Measurements from ENCODE around the gene VEZT.
A peak's percentile ranks its signal among the peaks of the same experiment; 100 is the strongest.

The VEZT gene

DNA sequence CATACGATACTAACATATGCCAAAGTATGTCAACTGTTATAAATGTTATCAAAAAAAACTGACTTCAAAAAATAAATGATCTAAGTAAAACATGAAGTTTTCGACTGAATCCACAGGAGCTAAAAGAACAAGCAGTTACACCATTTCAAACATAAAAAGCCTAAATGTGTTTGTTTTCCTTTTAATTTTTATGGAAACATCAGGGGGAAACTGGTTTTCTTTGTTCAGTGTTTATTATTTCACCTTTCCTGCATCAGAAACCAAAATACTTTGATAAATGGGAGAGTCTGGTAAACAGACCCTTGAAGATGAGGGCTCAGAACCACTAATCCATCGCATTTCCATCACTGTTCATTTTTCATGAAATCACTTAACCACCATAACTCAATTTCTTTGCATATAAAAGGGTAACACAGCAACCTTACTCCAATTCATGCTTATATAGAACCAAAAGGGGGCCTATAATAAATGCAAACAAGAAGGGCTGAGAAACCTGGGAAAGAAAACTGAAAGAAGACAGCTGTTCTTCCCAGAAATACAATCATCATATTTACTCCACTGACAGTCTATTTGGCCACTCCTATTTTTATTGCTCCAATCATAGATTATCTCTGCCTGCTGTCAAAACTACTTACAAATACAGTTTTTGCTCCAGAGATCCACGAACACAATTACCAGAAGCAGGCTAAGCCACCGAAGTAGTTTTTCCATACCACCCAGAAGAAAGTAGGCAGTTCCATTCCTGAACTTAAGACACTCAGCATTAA lies 17.3 kb upstream of the VEZT start:
- no peak for DNase-seq

DNA sequence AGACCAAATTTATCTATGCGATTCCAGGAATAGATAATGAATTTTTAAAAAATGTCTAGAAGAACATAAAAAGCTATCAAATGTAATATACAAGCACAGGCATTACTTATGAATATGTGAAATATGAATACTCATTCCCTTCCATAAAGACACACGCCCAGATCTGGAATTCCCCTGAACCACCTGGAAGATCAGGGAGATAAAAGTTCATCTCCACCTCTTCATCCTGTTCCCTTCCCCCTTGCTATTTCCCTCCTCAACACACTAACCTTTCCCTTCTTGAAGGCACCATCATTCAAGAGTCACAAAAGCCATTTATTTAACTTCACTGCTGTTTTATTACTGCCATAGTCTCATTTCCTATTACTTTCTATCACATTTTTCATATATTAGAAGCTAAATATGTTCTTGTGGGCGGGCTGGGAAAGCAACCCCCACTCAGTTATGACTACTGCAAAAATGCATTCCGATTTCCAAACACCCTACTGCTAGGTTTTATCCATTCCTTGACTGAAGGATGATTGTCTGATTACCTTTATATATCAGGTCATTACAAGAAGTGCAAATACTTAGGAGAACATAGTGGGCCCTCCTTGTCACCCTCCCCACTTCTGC lies 16.4 kb upstream of the VEZT start:
- no peak for DNase-seq

DNA sequence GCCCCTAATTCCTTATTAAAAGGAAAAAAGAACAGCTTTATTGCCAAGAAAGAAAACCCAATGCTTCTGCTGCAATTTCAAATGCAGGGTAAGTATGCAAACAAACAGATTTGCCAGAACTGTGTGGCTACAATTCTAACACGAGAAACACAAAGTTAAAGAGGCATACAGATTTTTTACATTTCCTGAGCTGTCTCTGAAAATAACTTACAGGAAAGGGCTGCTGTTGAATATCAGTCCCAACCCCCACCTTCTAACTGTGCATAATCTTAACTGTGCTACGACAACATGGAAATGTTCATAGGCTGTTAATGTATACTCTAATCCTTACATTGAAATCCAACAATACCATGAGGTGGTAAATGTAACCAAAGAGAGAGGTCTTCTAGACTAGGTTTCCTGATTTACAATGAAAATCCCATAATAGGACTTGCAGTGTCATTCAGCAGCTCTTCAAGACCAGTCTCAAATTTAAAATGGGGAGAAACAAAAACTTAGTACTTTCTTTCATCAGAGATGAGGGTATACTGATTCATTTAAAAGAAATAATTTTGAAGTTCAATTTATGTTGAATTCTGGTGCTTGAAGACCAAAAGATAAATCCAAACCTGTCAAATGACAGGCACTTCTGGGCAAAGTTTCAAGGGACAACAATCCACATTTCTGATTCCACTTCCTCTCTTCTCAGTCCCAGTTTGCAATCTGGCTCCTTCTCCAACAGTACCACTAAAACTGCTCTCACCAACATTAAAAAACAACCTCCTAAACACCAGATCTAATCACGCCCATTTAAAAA lies 14.7 kb upstream of the VEZT start:
- DNase-seq, result no peak

DNA sequence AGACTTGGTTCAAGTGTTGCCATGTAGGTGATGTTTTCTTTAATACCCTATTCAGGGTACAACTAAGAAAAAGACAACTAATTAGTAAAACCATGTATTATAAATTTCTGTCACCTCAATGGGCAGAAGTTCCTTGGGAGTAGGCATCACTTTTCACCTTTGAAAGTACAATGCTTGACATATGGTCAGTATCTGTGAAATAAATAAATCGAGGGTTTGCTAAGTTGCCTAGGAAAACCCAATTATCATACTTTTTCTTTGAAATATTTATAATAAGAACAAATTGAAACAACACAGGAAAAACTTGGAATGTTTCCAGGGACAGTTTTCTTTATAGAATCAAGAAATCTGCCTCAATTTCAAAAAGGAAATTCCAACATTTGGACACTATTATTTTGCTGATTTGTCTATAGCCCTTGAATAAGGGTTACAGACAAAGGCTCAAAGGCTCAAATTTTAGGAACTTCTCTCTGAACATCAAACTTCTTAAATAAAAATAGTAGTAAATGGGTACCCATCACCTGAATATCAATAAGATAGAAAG lies 14.0 kb upstream of the VEZT start:
- no peak for DNase-seq

DNA sequence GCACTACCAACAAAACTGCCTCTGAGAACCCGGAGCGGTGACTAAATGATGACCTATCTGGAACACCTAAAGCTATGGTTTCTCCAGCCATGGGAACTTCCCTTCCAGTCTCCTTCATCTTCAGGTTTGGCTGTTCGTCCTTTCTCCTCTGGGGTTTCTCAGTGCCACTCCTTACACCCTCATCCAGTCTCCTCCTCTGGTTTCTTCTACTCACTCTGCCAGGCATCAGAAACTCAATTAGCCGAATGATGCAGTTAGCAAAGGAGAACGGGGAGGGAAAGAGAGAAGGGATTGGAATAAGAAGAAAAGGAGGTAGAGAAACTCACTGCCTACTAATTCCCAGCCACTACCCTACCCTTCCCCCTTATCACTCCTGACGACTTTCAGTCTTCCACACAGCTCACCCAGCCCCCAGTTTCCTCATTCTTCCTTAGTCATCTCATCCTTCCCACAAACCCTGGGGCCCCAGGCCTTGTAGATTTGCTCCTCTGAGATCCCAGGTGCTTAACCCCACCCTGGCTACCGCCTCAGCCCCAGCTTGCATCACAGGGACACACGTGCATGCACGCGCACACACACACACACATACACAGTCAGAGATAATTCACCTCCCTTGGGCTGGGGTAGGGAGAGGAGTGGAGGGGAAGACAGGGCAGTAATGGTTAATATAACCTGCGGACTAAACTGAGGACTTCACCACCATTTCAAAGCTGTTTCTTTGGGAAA lies 13.3 kb upstream of the VEZT start:
- no peak for DNase-seq

DNA sequence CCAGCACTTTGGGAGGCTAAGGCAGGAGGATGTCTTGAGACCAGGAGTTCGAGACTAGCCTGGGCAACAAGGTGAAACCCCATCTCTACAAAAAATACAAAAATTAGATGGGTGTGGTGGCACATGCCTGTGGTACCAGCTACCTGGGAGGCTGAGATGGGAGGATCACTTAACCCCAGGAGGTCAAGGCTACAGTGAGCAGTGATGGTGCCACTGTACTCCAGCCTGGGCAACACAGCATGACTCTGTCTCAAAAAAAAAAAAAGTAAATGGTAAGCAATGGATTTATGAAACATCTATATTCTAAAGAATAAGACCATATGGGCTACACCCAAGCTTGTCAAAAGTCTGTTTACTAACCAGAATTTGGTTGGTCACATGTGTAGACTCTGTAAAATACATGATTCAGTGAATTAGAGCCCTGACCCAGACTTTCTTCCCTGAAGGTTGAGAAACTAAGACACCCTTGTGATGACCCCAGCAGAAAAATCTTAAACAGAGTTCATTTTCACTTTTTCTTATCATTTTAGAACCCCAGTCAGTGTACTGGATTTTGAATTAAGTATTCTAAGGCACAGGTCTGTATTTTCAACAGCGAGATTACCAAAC lies 12.5 kb upstream of the VEZT start:
- DNase-seq, result no peak

DNA sequence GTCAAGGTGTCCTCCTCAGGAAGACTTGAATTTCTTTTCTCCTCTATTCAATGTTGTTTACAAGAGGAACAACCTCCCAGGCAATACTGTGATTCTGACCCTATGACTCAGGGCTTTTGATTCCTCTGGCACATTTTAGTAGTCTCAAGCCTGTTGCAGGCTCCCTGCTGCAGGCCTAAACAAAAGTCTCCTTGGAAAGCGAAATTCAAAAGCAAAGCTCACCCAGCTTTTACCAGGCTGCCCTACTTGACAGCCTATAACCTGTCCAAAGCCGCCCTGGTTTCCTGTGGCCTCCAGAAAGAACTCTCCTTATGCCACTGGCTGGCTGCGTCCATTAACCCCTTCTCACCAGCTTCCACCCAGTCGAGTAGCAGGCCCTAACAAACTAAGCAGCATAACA lies 11.9 kb upstream of the VEZT start:
- DNase-seq, result no peak

DNA sequence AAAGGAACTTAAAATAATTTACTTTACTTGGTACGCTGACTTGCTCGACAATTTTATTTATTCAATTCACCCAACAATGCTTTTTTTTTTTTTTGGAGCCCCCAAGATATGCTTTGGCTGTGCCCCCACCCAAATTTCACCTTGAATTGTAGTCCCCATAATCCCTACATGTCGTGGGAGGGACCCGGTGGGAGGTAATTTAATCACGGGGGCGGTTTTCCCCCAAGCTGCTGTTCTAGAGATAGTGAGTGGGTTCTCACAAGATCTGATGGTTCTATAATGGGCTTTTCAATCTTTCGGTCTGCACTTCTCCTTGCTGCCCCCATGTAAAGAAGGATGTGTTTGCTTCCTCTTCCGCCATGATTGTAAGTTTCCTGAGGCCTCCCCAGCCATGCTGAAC lies 10.7 kb upstream of the VEZT start:
- no peak for DNase-seq

DNA sequence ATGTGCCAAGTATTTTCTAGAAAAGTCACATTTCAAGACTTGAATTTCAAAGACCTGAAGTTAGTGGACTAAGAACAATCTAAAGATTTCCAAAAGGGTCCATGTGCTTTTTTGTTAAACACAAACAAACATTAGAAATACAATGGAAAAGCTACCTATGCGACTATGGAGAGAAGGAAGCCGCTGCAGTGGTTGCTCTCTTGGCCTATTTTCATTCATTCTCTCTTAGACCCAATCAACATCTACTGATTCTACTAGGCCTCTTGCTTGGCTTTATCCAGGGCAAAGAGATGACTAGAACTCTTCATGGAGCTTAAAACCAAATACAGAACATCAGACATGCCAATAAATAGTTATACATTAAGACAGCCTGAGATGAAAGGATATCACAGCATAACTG lies 10.2 kb upstream of the VEZT start:
- DNase-seq, result no peak

DNA sequence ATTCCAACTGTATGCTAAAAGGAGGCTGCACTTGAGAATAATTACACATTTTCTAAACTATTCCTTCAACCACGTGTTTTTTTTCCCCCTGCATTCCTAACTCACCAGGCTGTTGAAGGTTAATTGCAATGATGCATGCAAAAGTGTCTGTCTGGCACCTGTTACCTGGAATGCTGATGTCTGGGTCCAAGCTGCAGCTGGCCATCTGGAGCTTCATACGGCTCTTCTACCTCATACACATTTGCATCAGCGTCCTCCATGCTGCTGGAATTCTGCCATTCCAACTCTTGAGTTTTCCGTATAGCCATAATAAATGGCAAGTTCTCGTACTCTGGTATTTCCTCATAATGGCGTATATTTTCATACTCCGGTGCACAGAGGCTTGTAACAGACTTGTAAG lies 8.9 kb upstream of the VEZT start:
- DNase-seq, result no peak

DNA sequence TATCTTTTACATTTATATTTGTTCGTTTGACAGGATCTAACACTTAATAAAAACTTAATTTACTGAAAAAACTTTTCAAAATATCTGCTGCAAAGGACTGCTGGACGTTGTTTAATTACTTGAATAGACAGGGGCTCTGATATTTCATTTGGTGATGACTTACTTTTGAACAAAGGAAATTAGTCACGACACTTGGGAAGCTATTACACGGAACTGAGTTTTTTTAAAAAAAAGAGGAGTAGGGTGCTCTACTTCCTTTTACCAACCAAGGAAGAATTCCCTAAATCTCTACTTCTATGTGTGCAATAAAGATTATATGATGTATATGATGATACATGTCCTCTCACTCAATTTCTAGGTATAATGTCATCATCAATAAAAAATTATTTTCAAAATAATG lies 5.0 kb upstream of the VEZT start:
- DNase-seq, result no peak

DNA sequence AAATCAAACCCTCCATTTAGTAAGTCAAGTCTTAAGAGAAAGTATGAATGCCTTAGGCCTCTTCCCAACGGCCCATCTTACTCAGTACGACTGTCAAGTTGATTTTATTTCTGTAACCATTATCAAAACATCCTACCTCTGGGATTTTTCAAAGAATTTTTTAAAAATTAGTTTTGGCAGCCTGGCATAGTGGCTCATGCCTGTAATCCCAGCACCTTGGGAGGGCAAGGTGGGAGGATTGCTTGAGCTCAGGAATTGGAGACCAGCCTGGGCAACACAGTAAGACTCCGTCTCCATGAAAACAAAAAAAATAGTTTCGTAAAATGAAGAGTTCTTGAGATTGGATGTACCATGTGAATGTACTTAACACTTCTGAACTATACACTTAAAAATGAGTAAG lies 4.5 kb upstream of the VEZT start:
- DNase-seq, result no peak

DNA sequence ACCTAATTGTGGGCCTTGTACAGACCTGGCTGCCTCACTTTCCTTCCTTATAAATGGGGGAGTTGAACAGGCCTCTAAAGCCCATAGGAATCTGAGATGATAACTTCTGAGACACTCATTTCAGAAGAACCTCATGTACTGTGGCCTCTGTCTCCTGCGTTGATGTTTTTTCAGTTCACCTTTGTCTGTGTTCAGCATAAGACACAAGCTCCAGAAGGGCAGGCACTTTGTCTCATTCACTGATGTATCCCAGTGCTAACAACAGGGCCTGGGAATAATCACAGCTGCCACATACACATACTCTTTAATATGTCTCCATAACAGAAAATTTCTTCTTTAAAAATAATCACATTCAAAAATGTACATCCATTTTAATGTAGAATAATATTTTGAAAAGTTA lies 3.7 kb upstream of the VEZT start:
- DNase-seq, result no peak

DNA sequence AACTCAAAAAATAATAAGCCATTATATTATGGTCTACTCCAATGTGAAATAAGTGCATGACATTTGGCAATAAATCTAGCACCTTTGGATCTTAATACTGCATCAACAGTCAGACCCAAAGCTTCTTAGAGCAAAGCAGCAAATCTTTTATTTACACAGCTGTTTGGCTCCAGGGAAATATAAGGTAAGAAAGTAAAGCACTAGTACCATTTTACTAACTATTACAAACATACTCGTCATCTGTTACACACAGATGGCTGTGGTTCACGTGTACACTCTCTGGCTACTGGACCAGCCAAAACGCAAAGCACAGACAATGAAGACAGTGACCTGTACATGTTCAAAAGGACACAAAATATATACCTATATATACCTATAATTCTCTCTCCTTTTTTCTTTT lies 3.1 kb upstream of the VEZT start:
- no peak for DNase-seq

DNA sequence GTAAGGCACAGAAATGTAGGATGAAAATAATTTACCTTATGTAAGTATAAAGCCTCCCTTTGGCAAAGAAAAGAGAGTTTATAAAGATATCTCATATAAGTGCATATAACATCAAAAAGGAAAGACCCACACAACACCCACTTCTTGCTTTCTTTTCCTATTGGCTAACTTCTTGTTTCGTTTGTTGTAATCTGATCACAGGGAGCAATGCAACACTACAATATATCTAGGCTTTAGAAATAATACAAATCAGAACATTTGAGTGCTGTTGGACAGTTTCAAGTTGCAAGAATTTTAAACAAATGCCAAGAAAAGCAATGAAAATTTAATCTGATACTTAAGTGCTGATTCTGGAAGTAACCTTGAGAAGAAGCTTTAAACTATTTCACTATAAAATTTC lies 1.7 kb upstream of the VEZT start:
- no peak for DNase-seq

DNA sequence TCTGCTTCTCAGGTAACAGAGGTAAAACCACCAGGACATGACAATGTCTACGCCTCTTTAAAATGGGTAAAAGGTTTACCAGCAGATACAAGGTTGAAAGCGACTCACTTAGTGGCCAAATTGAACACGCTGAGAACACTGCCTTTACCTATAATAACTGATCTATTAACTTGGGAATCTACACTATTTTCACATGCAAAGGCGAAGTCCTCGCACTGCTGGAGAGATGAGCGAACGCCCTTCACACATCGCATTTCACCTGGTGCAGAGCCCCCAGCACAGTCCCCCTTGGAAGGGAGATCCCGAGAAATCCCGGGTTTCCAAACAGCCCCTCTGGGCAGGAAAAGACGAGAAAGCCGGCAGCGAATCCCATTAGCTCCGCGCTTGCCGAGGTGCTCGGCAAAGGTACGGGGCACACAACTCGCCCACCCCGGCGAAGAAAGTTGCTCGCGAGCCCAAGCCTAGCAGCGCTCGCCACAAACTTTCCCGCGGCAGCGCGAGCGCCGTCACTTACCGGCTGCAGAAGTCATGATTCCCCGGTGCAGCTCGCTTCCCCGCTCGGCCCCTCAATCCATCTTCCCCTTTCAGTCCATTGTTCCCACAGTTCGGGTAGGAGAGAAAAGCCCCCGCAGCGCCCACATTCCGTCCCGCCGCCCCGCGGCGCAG lies 763 bp upstream of the VEZT start:
- no peak for DNase-seq

DNA sequence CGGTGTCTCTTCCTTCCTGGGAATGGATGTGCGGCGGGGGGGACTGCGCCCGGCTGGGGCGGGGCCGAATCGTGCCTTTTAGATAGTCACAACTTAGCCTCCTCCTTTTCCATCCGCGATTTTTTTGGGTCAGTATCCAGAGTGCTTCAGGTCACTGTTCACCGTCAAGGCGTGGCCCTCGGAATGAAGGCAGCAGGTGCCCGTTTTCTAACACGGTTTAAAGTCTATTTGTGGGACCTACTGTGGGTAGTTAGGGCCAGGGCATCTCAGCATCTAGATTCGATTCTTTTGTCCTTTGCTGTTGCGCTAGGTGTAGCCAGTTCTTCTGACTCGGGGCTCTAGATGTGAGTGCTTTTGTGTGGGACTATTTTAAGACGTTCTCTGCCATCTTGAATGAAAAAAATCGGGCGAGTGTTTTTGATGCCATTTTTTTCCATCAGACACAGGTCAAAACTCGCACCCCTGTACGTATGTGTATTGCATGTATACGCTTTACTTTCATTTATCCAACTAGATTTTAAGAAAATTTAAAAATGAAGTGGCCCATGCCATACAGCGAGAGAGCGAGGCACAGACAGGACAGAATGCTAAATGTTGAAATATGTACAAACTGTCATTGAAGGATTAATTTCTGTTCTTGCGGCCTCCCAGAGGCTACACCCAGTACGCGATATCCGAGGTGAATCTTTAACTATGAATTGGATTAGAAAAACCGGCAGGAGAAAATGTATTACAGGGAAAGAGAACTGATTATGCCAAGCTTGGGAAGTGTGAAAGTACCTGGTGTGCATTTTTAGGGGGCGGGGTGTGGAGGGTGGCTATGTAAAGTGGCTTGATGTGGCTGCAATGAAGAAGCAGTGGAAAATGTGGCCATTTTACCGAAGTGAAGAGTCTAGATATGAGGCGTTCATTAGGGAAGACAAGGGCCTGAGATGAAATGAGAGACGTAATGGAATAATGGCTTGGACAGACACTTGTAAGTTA lies 835 bp downstream of the VEZT start:
- peak; percentile 39 for DNase-seq

DNA sequence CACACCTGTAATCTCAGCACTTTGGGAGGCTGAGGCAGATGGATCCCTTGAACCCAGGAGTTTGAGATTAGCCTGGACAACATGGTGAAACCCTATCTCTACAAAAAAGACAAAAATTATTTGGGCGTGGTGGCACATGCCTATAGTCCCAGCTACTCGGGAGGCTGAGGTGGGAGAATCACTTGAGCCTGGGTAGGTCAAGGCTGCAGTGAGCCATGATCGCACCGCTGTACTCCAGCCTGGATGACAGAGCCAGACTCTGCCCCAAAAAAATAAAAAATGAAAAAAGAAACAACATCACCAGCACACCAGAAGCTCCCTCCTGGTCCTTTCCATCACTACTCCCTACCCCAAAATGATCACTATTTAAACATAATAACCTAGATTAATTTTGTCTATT lies 2.6 kb downstream of the VEZT start:
- no peak for DNase-seq

DNA sequence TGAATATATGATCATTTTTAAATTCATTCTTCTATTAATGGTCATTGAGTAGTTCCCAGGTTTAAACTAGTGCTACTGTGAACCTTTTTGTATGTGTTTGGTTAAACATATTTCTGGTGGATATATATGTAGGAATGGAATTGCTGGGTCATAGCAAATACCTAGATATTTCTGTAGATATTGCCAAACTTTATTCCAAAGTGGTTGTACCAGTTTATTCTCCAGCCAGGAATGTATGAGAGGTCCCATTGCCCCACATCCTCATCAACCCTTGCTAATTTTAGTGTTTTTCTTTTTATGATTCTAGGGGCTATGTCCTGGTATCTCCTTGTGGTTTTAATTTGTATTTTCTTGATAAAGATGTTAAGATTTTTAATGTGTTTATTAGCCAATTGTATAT lies 3.1 kb downstream of the VEZT start:
- DNase-seq, result no peak

DNA sequence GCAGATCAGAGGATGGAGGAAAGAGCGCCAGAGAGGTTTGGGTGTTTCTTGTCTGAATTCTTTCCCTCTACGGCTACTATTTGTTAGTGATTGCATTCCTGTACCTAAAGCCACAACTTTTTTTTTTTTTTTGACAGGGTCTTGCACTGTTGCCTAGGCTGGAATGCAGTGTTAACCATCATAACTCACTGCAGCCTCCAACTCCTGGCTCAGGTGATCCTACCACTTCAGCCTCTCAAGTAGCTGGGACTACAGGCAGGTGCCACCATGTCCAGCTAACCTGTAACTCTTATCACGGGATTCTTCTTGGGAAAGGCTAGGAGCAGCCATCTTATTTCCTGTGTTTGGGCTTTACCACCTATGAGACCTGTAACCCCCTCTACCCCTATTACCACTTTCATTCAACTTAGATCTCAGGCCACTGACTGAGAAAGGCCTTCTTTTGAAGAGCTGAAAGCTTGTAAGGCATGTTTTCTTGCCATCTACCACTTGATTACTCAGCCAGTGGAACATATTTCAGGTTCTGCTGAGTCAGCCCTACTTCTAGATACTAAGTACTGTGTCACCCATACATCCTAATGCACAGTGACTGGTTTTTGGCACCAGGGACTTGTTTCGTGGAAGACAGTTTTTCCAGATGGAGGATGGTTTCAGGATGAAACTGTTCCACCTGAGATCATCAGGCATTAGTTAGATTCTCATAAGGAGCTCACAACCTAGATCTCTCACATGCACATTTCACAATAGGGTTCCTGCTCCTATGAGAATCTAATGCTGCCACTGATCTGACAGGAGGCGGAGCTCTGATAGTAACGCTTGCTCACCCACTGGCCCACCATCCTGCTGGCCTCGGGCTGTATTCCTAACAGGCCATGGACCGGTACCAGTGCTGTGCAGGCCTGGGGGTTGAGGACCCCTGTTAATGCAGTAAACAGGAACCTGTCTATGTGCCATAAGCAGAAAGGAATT lies 6.9 kb downstream of the VEZT start:
- no peak for DNase-seq
